CD4-positive, alpha-beta T cell treated with Interleukin-15 for 4 hours (primary cell): ENCODE data around the gene MED14.
A peak's percentile ranks its signal among the peaks of the same experiment; 100 is the strongest.
"Not testable (repeated sequence)": the region's sequence is repeated elsewhere in the genome, so short reads cannot be mapped to it uniquely, and the experiment has no call there.

Experiments used
- DNase-seq: peaks from one replicate; pipeline ENCODE4 v3.0.0-alpha.2; 2020; ENCODE audit warnings: low spot score

Gene MED14

GRCh38 chrX:40735325-40736169 lies at the start of gene MED14:
Gene MED14, minus strand, starts transcription at chrX:40735542. Its CDS starts 130 bp downstream, at chrX:40735412.
- DNase-seq, result peak; percentile 88

GRCh38 chrX:40784516-40785151 lies 49.3 kb upstream of the MED14 start:
- no peak for DNase-seq

DNA sequence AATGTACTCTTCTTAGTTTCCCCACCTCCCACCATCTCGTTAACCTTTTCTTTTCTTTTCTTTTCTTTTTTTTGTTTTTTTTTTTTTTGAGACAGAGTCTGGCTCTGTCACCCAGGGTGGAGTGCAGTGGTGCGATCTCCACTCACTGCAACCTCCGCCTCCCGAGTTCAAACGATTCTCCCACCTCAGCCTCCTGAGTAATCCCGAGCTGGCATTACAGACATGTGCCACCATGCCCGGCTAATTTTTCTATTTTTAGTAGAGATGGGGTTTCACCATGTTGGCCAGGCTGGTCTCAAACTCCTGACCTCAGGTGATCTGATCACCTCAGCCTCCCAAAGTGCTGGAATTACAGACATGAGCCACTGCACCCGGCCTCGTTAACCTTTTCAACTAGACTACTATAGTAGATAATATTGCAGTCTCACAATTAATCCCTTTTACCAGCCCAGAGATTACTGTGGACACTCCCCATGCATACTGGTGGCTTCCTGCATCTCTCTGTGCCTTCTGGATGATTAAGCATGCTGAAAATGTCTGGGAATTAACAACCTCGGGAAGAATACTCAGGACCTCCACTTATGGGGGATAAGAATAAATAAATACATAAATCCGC lies 47.4 kb upstream of the MED14 start:
- DNase-seq, result not testable (repeated sequence)

DNA sequence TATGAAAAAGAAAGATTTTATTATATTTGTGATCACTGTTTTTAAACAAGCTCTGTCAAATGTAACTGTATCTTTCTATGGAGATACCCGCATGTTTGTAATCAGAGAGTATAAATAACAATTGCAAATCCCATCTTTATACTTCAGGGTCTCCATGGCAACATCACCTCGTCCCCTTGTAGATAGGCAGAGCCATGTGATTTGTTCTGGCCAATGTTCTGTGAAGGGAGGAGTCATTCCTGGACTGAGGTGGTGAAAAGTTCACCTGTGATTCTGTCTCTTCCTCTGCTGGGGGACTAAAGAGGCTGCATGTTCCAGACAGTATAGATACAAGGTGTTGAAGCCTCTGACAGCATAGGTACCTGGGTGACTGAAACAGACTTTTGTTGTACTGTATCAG lies 45.6 kb upstream of the MED14 start:
- DNase-seq, result no peak

DNA sequence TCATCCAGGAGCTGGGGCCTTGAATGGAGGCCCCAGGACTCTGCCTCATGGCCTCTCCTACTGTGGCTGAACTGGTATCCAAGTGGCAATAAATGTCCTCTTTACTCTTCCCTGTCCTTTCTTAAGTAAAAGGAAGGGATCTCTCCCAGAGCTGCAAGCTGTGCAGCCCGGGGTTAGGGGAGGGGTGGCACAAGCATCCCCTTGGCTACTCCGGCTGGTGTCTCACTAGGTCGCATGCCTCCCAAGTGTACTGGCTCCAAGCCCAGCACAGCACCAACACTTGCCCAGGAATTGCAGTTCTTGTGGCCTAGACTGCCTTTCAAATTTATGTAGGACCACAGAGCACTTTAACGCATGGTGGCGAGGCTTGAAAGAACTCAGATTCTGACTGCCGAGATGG lies 44.7 kb upstream of the MED14 start:
- no peak for DNase-seq

- no peak for DNase-seq
Observed at GRCh38 chrX:40778861-40779575, 43.7 kb upstream of the MED14 start.

DNA sequence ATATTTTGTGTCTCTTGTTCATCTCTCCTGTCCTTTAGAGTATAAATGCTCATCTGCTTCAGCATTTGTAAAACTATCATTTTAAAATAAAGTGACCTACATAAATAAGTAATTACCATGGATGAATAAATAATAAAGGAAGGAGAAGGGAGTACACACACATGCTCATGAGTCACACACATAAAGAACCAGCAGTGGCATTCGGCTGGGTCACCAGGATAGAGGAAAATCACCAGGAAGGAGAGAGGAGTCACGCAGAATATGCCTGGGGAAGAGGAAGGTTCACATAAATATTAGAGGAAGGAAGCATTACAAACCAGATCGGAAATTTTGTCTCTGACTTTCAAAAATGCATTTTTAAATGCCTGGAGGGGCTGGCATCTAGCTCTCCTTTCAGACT lies 38.5 kb upstream of the MED14 start:
- DNase-seq, result no peak

- DNase-seq, result no peak
Observed at GRCh38 chrX:40773188-40773587, 37.8 kb upstream of the MED14 start.

DNA sequence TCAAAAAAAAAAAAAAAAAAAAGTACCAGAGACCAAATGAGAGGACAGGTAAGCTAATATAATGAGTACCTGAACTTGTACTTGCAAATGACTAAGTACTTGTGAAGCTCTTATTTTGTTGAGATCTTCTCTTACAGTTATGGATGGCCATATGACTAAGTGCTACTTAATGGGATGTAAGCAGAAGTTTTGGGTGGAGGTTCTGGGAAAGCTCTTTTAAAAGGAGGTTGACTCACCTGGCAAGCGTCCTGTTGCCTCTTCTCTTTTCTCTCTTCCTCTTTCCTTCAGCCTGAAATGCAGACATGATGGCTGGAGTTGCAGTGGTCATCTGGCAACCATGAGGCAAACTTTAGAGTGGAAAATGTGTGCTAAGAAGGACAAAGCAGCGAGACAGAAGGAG lies 36.9 kb upstream of the MED14 start:
- no peak for DNase-seq

- no peak for DNase-seq
Observed at GRCh38 chrX:40761762-40762161, 26.4 kb upstream of the MED14 start.

GRCh38 chrX:40759374-40759773 lies 24.0 kb upstream of the MED14 start:
- DNase-seq, result no peak

- no peak for DNase-seq
Observed at GRCh38 chrX:40757058-40757457, 21.7 kb upstream of the MED14 start.

DNA sequence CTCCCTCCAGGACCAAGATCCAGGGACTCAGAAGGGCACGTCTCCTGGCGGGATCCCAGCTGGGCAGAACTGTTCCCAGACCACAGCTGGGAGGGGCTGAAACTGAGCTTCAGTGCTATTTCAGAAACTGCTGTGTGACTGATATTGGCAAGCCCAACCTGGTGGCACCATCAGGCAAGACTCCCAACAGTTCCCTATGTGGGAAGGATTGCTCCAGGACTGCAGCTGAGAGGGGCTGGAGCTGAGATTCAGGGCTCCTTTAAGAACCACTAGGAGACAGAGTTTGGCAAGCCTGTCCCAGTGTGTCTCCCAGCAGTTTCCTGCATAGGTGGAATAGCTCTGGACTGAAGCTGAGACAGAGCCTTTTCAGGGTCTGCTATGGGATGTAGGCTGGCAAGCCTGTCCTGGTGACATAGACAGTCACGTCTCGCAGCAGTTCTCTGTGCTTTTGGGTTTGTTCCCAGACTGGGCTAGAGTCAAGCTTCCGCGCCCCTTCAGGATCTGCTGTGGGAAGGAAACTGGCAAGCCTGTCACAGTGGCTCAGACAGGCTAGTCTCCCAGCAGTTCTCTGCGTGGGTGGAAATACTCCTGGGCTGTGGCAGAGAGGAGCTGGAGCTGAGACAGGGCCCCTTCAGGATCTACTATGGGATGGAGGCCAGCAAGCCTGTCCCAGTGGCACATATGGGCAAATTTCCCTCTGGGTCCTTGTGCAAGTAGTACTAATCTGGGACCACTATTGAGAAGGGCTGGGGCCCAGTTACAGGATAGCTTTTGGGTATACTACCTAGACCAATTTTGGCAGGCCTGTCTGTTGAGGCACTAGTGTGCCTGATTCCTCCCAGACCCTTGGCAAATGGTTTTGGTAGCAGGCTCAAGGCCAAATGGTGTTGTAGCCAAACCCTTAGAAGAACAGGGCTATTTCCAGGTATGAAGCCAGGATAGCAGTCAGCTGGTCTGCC lies 20.2 kb upstream of the MED14 start:
- no peak for DNase-seq

DNA sequence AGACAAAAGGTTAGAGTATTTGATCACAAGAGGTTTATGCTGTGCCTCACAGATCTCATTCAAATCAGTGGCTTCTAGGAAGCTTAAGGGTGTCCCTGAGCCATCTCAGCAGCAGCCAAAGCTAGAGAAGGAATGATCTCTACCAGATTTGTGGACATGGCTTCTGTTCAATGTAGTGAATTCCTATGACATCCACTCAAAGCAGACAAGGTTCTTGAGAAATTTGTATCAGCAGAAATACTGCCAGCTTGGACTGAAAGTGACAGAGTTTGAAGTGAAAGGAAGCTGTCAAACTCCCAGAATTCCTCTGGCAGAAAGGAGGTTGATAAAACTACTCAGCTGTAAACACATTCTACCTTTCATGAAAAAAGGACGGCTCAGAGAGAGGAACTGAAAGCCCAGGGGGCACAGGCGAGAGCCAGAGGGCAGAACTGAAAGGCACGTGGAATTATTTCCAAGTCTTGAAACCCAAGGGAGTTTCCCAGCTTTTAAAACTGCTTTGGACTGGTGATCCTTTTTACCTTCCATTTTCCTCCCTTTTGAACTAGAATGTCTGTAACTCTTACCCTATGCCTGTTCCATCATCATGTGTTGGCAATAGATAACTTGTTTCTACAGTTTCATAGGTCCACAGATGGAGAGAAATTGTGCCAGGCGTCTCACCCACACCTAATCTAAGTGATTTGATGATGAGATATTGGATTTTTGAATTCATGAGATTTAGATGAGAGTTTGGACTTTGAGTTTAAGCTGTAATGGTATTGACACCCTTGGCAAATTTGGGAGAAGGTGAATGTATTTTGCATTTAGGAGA lies 14.5 kb upstream of the MED14 start:
- DNase-seq, result no peak

- DNase-seq, result no peak
Observed at GRCh38 chrX:40748977-40749376, 13.6 kb upstream of the MED14 start.

DNA sequence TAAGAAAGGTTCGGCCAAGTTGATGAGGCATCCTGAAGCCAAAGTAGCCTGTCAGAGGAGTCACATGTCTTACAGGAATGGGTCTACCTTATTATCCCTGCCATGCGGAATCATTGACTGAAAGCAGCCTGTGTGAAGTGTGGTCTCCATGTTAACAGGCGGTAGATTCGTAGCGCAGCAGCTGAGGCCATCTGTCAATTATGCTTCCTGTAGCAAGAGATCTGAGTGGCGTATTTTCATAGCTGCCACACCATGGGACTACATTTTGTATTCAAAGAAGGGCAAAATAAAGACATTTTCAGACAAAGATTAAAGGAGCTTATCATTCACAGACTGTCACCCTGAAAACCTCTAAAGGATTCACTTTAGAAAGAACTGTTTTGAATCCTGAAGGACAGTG lies 11.2 kb upstream of the MED14 start:
- no peak for DNase-seq

- peak; percentile 2 for DNase-seq
Observed at GRCh38 chrX:40736170-40736505, 796 bp upstream of the MED14 start.

DNA sequence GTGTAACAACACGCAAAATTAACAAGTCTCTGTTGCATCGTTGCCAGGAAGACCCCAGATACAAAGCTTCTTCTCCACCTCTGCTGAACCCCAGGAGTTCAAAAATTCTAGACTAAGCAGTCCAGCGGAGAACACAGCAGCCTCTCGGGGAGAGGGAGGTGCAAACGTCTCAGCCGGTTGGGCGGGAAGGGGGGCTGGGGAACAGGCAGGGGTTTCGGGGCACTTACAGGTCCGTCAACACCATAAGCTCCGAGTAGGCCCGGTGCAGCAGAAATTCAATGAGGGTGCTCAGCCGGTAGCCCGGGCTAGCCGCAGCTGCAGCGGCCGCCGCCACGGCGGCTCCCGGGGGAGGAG lies 394 bp downstream of the MED14 start:
- DNase-seq, result peak; percentile 6

GRCh38 chrX:40733706-40734105 lies 1.6 kb downstream of the MED14 start:
- no peak for DNase-seq

DNA sequence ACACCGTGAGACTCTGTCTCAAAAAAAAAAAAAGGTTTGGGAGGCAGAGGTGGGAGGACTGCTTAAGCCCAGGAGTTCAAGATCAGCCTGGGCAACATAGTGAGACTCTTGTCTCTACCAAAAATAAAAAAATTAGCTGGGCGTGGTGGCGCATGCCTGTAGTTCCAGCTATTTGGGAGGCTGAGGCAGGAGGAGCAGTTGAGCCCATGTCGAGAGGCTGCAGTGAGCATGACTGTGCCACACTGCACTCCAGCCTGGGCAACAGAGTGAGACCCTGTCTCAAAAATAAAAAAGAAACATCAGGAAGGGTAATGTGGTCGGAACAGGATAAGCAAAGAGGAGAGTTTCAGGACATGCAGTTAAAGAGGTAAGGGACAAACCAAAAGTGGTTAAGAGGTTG lies 2.8 kb downstream of the MED14 start:
- not testable (repeated sequence) for DNase-seq
